Measurements from ENCODE around the gene ABCA12. TPM values are rescaled to one million over a fixed set of nuclear protein-coding genes. Genes with fewer than 3 reads are reported as not detected.

ABCA12 gene
- total and polyA plus RNA-seq, 2 of the 13 experiments (the other 11 are each of a cell fraction or from before 2014, with no cell fraction given): 0.02 to 0.07 TPM

DNA sequence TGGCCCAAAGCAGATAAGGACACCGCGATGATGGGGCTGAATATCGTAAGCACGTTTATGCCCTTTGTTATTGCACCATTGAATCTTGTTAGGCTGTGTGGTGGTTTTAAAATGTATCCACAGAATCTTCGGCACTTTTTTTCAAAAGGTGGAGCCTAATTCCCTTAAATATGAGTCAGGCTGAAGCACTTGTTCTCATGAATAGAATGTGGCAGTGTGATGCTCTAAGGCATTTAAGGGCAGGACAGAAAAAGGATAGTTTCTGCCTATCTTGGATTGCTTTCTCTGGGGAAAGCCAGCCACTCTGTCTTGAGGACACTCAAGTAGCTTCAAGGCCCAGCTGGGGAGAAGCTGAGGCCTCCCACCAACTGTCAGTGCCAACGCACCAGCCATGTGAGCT lies 39.6 kb downstream of the ABCA12 start (continued):
- TF ChIP-seq EP300 (IDR thresholded peaks at IDR 0.05; ENCODE audit: low read depth in 2 of 2, low read length in 2 of 2): no peak
- no peak for TF ChIP-seq EP300 (CRISPR knock-in tag; IDR thresholded peaks at IDR 0.05; ENCODE audit: borderline replicate concordance)

DNA sequence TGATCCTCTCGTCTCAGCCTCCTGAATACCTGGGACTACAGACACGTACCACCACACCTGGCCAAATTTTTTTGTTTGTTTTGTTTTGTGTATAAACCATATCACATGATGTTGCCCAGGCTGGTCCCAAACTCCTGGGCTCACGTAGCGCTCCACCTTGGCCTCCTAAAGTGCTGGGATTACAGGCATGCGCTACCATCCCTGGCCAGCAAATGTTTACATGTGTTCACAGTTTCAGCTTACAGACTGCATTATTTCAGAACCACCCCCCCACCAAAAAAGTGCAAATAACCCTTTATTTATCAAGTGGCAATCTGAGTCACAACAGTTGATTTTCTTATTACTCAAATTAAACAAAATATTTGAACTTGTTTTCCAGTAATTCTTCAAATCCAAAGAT lies 54.3 kb downstream of the ABCA12 start:
- TF ChIP-seq, protein P1, sequence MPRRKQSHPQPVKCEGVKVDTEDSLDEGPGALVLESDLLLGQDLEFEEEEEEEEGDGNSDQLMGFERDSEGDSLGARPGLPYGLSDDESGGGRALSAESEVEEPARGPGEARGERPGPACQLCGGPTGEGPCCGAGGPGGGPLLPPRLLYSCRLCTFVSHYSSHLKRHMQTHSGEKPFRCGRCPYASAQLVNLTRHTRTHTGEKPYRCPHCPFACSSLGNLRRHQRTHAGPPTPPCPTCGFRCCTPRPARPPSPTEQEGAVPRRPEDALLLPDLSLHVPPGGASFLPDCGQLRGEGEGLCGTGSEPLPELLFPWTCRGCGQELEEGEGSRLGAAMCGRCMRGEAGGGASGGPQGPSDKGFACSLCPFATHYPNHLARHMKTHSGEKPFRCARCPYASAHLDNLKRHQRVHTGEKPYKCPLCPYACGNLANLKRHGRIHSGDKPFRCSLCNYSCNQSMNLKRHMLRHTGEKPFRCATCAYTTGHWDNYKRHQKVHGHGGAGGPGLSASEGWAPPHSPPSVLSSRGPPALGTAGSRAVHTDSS (CRISPR knock-in tag; conservative IDR thresholded peaks at IDR 0.05): no peak
- TF ChIP-seq ZNF205 (CRISPR knock-in tag; IDR thresholded peaks at IDR 0.05) (no peak), ZNF850 (CRISPR knock-in tag; conservative IDR thresholded peaks at IDR 0.05) (no peak), PHB2 (IDR thresholded peaks at IDR 0.05; ENCODE audit: partially characterized antibody) (no peak), AHR (CRISPR knock-in tag; IDR thresholded peaks at IDR 0.05) (no peak), ZNF781 (CRISPR knock-in tag; IDR thresholded peaks at IDR 0.05; ENCODE audit: borderline replicate concordance, not compliant biosample characterization) (no peak), HMG20B (CRISPR knock-in tag; conservative IDR thresholded peaks at IDR 0.05) (no peak), ATF7-NPFF (CRISPR knock-in tag; IDR thresholded peaks at IDR 0.05; ENCODE audit: low read depth) (no peak), HDAC6 (IDR thresholded peaks at IDR 0.05; ENCODE audit: low read depth, low read length) (no peak), ZNF557 (CRISPR knock-in tag; IDR thresholded peaks at IDR 0.05) (no peak), SP2 (CRISPR knock-in tag; IDR thresholded peaks at IDR 0.05) (no peak), EHMT2 (IDR thresholded peaks at IDR 0.05; ENCODE audit: borderline replicate concordance, low read depth, low read length) (no peak), HHEX (CRISPR knock-in tag; IDR thresholded peaks at IDR 0.05) (no peak), ATF1 (CRISPR knock-in tag; IDR thresholded peaks at IDR 0.05) (no peak)
- 26% methylated on average over 5 of the region's 5 CpGs for WGBS (ENCODE audit: low lambda C conversion rate)
- ATAC-seq (no peak), DNase-seq (ENCODE audit: low spot score) (no peak), FAIRE-seq (no peak)
- Histone ChIP-seq H2AFZ (ENCODE audit: low read length) (no peak overlapping the region), H4K20me1 (ENCODE audit: insufficient read depth, low read length) (no peaks in the 10 kb centered on the region), H3K4me3 (replicated peaks in 1 of 3; ENCODE audit: insufficient read depth in 1 of 3, low read depth in 2 of 3, low read length in 3 of 3) (no peak overlapping the region), H3K36me3 (replicated peaks in 1 of 2; ENCODE audit: control insufficient read depth in 1 of 2, insufficient read depth in 2 of 2, low read length in 2 of 2) (no peaks in the 10 kb centered on the region), H3K27ac (ENCODE audit: extremely low read length, insufficient read depth, low read length) (no peak overlapping the region), H3K27me3 (ENCODE audit: control insufficient read depth in 1 of 2, insufficient read depth in 2 of 2, low read length in 2 of 2) (no peaks in the 10 kb centered on the region), H3K79me2 (ENCODE audit: insufficient read depth, low read length) (no peaks in the 10 kb centered on the region), H3K4me2 (ENCODE audit: low read depth, low read length) (no peak overlapping the region), H3K9me3 (ENCODE audit: low read length) (no peaks in the 10 kb centered on the region), H3K4me1 (ENCODE audit: insufficient read depth, low read length) (no peaks in the 10 kb centered on the region), H3K9ac (ENCODE audit: insufficient read depth, low read depth, low read length) (no peak overlapping the region)
- ChIA-PET CTCF (ENCODE audit: low intra/inter-chr PET ratio, low total read pairs) (no interaction called here), POLR2A (no interaction called here)
- no TSS peak for BruUV-seq (replicated peaks)
- in situ Hi-C loops (cut with HindIII; ENCODE audit: extremely low pct_ligation_motif_present, low pct_unique_long_range_greater_than_20kb) (no loop called here), intact Hi-C loops (cut with micrococcal nuclease; ENCODE audit: unreplicated experiment) (no loop called here)

All from HepG2 (cell line).